Loucy (cell line): ENCODE measurements around the gene APBA1.

Experiments used
- H2AFZ ChIP-seq: fragments of 200-600 bp; sonication (generic); 2 replicates; pipeline ENCODE4 v1.6.0; 2016; ENCODE audit warnings: antibody characterized with exemption, mild to moderate bottlenecking, low read length, moderate library complexity
- H3F3A ChIP-seq: fragments of 200-600 bp; 2 replicates; pipeline ENCODE4 v1.6.0; 2016; ENCODE audit warnings: antibody characterized with exemption, low read depth, mild to moderate bottlenecking
- H3K27me3 ChIP-seq: fragments of 200-600 bp; sonication (generic); 2 replicates; pipeline ENCODE4 v1.6.1; 2014; ENCODE audit warnings: low read length, mild to moderate bottlenecking; ENCODE audit not compliant: insufficient read depth, poor library complexity, severe bottlenecking
- H3K36me3 ChIP-seq: fragments of 200-600 bp; sonication (generic); 2 replicates; pipeline ENCODE4 v1.6.1; 2016; ENCODE audit warnings: low read length; ENCODE audit not compliant: insufficient read depth
- H3K4me1 ChIP-seq: fragments of 200-600 bp; sonication (generic); 2 replicates; pipeline ENCODE4 v1.5.1; 2014; ENCODE audit warnings: low read length, mild to moderate bottlenecking; ENCODE audit not compliant: insufficient read depth, poor library complexity, severe bottlenecking
- H3K4me2 ChIP-seq: fragments of 200-600 bp; sonication (generic); 2 replicates; pipeline ENCODE4 v1.6.0; 2014; ENCODE audit warnings: antibody characterized with exemption, low read length, low read depth, mild to moderate bottlenecking; ENCODE audit not compliant: poor library complexity, severe bottlenecking
- H3K4me3 ChIP-seq: fragments of 200-600 bp; sonication (generic); 2 replicates; pipeline ENCODE4 v1.5.1; 2014; ENCODE audit warnings: low read length, mild to moderate bottlenecking, mixed read lengths; ENCODE audit not compliant: poor library complexity, severe bottlenecking
- H3K79me2 ChIP-seq: fragments of 200-600 bp; sonication (generic); 2 replicates; pipeline ENCODE4 v1.6.1; 2014; ENCODE audit warnings: low read length; ENCODE audit not compliant: insufficient read depth
- H3K9ac ChIP-seq: fragments of 200-600 bp; sonication (generic); 2 replicates; pipeline ENCODE4 v1.6.0; 2014; ENCODE audit warnings: mild to moderate bottlenecking, low read depth, low read length, moderate library complexity; ENCODE audit not compliant: poor library complexity, severe bottlenecking
- H3K9me2 ChIP-seq: fragments of 200-600 bp; sonication (generic); replicated peaks from 2 replicates; pipeline ENCODE4 v1.6.1; 2016; ENCODE audit warnings: low read depth, low read length, mixed read lengths
- H3K9me3 ChIP-seq: fragments of 200-600 bp; sonication (generic); 2 replicates; pipeline ENCODE4 v1.6.1; 2014; ENCODE audit warnings: mild to moderate bottlenecking, antibody characterized with exemption, low read length, low read depth; ENCODE audit not compliant: insufficient read depth
- H4K20me1 ChIP-seq: fragments of 200-600 bp; sonication (generic); 2 replicates; pipeline ENCODE4 v1.6.0; 2014; ENCODE audit warnings: antibody characterized with exemption, low read length, mild to moderate bottlenecking; ENCODE audit not compliant: insufficient read depth, poor library complexity, severe bottlenecking
- EZH2phosphoT487 ChIP-seq: fragments of 200-600 bp; IDR thresholded peaks from 2 replicates; pipeline ENCODE4 v1.6.1; 2018; ENCODE audit warnings: antibody characterized with exemption, mild to moderate bottlenecking, moderate library complexity, borderline replicate concordance
- TF ChIP-seq, protein P1 (sequence below): fragments of 200-600 bp; sonication (generic); conservative IDR thresholded peaks from 2 replicates; pipeline ENCODE4 v1.5.1; 2014; ENCODE audit warnings: mild to moderate bottlenecking, antibody characterized with exemption, low read length

APBA1 gene

DNA sequence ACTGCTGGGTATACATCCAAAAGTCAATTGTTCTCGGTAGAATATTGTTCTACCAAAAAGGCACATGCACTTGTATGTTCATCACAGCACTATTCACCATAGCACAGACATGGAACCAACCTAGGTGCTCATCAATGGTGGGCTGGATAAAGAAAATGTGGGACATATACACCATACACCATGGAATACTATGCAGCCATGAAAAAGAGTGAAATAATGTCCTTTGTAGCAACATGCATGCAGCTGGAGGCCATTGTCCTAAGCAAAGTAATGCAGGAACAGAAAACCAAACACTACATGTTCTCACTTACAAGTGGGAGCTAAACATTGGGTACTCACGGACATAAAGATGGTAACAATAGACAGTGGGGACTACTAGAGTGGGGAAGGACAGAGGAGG is 145.5 kb downstream of the APBA1 start:
- no peak overlapping the region for H2AFZ ChIP-seq
- no peak overlapping the region for H3K9ac ChIP-seq
- no peaks in the 10 kb centered on the region for H3K9me3 ChIP-seq
- no peaks in the 10 kb centered on the region for H3K4me1 ChIP-seq
- H4K20me1 ChIP-seq = no peaks in the 10 kb centered on the region
- H3K27me3 ChIP-seq = no peaks in the 10 kb centered on the region
- no peaks in the 10 kb centered on the region for H3F3A ChIP-seq
- H3K4me3 ChIP-seq = no peak overlapping the region
- H3K79me2 ChIP-seq = no peaks in the 10 kb centered on the region
- no peaks in the 10 kb centered on the region for H3K9me2 ChIP-seq
- no peak overlapping the region for H3K4me2 ChIP-seq
- no peak for TF ChIP-seq EZH2phosphoT487
- TF ChIP-seq, protein P1, sequence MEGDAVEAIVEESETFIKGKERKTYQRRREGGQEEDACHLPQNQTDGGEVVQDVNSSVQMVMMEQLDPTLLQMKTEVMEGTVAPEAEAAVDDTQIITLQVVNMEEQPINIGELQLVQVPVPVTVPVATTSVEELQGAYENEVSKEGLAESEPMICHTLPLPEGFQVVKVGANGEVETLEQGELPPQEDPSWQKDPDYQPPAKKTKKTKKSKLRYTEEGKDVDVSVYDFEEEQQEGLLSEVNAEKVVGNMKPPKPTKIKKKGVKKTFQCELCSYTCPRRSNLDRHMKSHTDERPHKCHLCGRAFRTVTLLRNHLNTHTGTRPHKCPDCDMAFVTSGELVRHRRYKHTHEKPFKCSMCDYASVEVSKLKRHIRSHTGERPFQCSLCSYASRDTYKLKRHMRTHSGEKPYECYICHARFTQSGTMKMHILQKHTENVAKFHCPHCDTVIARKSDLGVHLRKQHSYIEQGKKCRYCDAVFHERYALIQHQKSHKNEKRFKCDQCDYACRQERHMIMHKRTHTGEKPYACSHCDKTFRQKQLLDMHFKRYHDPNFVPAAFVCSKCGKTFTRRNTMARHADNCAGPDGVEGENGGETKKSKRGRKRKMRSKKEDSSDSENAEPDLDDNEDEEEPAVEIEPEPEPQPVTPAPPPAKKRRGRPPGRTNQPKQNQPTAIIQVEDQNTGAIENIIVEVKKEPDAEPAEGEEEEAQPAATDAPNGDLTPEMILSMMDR = no peak
- H3K36me3 ChIP-seq = no peaks in the 10 kb centered on the region

DNA sequence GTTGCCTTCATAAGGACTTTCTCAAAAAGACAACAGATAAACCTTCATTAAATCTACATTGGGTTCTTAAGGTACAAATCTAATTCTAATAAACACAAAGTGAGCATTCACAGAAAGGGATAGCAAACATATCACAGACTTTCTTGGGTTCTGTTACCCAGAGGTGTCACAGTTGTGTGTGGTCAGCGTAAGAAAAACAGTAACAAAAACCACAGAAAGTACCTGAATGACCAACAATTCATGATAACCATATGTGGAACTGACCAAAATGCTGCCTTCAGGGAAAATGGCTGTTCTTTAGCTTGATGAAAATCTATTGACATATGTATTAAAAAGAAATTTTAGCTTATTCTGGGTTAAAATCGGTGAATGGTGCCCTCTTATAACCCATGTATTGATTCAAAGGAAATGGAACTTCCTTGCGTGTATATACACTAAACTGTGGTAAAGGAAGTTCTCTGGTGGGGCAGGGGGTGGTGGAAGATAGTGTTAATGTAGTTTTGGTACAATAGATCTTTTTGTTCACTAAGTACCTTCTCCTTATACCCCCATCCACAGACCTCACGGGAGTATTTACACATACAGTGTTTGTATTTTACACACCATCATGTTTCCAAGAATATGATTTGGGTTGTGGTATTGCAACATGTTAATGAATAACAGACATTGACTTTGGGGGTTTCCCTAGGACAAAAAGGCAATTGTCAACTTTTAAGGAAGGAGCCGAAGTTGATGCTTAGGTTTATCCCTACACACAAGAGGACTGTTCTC is 152.5 kb downstream of the APBA1 start:
- Histone ChIP-seq H3F3A (no peaks in the 10 kb centered on the region), H3K79me2 (no peaks in the 10 kb centered on the region), H3K9me2 (no peaks in the 10 kb centered on the region), H3K4me3 (no peak overlapping the region), H3K9me3 (no peaks in the 10 kb centered on the region), H3K4me1 (peaks cover 12% of the 10 kb centered on the region), H3K9ac (no peak overlapping the region), H4K20me1 (no peaks in the 10 kb centered on the region), H3K36me3 (no peaks in the 10 kb centered on the region), H3K27me3 (no peaks in the 10 kb centered on the region), H3K4me2 (peak overlapping the region; percentile 42), H2AFZ (no peak overlapping the region)
- TF ChIP-seq, protein P1 = no peak
- TF ChIP-seq EZH2phosphoT487 = no peak

DNA sequence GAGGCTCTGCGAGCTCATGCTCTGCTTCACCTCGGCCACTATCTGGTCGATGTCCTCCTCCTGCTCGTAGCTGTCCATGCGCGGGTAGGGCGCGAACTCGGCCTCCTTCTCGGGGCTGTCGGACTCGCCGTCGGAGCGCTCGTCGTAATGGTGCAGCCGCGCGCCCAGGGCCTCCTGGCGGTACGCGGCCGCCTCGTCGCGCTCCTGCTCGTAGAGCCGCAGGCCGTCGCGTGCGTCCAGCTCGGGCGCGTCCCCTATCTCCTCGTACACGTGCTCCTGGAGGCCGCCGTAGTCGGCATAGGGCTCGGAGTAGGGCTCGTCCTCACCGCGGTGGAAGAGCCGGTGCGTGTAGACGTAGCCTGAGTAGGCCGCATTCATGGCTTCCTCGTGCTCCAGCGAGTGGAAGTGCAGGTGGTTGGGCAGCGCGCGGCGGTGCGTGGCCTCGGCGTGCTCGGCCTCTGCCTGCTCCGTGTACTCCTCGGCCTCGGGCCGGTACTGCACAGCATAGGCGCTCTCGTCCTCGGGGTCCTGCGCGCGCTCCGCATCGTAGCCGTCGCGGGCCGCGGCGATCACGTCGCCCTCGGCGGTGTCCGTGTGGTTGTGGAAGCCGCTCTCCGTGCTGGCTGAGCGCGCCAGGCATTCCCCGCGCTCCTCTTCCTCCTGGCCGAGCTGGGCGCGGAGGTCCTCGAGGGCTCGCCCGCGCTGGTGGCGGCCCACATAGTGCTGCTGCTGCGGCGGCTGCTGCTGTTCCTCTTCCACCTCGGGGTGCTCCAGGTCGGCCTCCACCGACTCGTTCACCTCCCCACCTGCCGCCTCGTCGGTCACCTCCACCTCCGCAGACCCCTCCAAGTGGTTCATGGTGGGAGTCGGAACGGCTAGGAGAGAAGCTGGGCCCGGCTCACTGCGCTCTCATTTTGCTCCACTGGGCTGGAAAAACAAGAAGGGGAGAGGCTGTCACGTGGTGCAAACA is 155.5 kb downstream of the APBA1 start:
- Histone ChIP-seq H3K79me2 (no peaks in the 10 kb centered on the region), H3K9me3 (no peaks in the 10 kb centered on the region), H3K27me3 (no peaks in the 10 kb centered on the region), H4K20me1 (no peaks in the 10 kb centered on the region), H3K9me2 (no peaks in the 10 kb centered on the region), H3K9ac (no peak overlapping the region), H2AFZ (no peak overlapping the region), H3K4me3 (no peak overlapping the region), H3K4me2 (no peak overlapping the region), H3K4me1 (peaks cover 12% of the 10 kb centered on the region), H3F3A (no peaks in the 10 kb centered on the region), H3K36me3 (no peaks in the 10 kb centered on the region)
- no peak for TF ChIP-seq EZH2phosphoT487
- TF ChIP-seq, protein P1 = no peak
